Neural cell (in vitro differentiated cells): ENCODE data around the gene RERE.

ENCODE experiments used
- EZH2 ChIP-seq: fragments of 200-600, 300-800 bp; shearing (Covaris generic), sonication (generic); IDR thresholded peaks from 2 replicates; pipeline ENCODE4 v1.6.1; 2014; ENCODE audit warnings: antibody characterized with exemption, low read length, borderline replicate concordance, mild to moderate bottlenecking; ENCODE audit not compliant: insufficient read depth, poor library complexity, severe bottlenecking
- TF ChIP-seq, protein P1 (sequence below): fragments of 450-650 bp; IDR thresholded peaks from 2 replicates; pipeline ENCODE4 v1.5.1; 2014; ENCODE audit warnings: antibody characterized with exemption, mild to moderate bottlenecking, moderate library complexity; ENCODE audit not compliant: poor library complexity, severe bottlenecking

DNA sequence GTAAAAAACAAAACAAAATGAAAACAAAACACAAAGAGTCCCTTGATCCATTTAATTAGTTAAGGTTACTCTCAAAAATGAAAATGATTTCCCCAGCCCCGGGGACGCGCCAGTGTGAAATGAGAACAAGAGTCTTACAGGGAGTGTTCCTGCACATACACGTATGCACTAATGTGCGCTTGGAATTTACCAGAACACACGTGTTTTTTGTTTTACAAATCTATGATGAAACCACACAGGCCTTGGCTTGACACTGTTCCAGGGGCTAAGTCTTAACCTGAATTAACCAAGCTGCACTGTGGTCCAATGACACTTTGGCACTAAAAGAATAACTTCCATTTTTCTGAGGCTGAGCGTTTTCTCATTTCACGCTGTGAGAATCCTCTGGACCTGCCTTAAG is 435.8 kb downstream of the RERE start:
- TF ChIP-seq, protein P1, sequence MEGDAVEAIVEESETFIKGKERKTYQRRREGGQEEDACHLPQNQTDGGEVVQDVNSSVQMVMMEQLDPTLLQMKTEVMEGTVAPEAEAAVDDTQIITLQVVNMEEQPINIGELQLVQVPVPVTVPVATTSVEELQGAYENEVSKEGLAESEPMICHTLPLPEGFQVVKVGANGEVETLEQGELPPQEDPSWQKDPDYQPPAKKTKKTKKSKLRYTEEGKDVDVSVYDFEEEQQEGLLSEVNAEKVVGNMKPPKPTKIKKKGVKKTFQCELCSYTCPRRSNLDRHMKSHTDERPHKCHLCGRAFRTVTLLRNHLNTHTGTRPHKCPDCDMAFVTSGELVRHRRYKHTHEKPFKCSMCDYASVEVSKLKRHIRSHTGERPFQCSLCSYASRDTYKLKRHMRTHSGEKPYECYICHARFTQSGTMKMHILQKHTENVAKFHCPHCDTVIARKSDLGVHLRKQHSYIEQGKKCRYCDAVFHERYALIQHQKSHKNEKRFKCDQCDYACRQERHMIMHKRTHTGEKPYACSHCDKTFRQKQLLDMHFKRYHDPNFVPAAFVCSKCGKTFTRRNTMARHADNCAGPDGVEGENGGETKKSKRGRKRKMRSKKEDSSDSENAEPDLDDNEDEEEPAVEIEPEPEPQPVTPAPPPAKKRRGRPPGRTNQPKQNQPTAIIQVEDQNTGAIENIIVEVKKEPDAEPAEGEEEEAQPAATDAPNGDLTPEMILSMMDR, result no peak
- TF ChIP-seq EZH2, result no peak
